Activated CD8-positive, alpha-beta T cell treated with anti-CD3 and anti-CD28 coated beads for 36 hours (primary cell): ENCODE data around the gene FBXL17. TPM values are rescaled to one million over a fixed set of nuclear protein-coding genes. Genes with fewer than 3 reads are reported as not detected.

ENCODE experiments used
- ATAC-seq: fragments of 200-7000 bp; cut with Tn5 transposase; one replicate; pipeline ENCODE4 v1.10.0; 2021; ENCODE audit warnings: mild to moderate bottlenecking, moderate library complexity
- CTCF ChIA-PET: fragments of 350-600 bp; sonication (Branson Sonifier 250); formaldehyde crosslinking; loops from one replicate; lab custom pipeline; 2021; ENCODE audit warnings: antibody characterized with exemption; lab: Charles Lee
- POLR2A ChIA-PET: fragments of 350-600 bp; sonication (Branson Sonifier 250); formaldehyde crosslinking; loops from one replicate; lab custom pipeline; 2021; ENCODE audit warnings: antibody characterized with exemption; lab: Charles Lee
- DNase-seq: peaks from one replicate; pipeline ENCODE4 v3.0.0-alpha.2; 2020
- H3K27ac Mint-ChIP-seq: one replicate; pipeline ENCODE4 v1.8.0; 2021; ENCODE audit warnings: mild to moderate bottlenecking, mixed read lengths
- H3K27me3 Mint-ChIP-seq: one replicate; pipeline ENCODE4 v1.8.0; 2021; ENCODE audit warnings: mixed read lengths
- H3K36me3 Mint-ChIP-seq: one replicate; pipeline ENCODE4 v1.8.0; 2021; ENCODE audit warnings: low read depth, mixed read lengths
- H3K4me1 Mint-ChIP-seq: one replicate; pipeline ENCODE4 v1.8.0; 2021; ENCODE audit warnings: low read depth, mixed read lengths
- H3K4me3 Mint-ChIP-seq: one replicate; pipeline ENCODE4 v1.8.0; 2021; ENCODE audit warnings: mild to moderate bottlenecking, moderate library complexity, mixed read lengths
- H3K9me3 Mint-ChIP-seq: one replicate; pipeline ENCODE4 v1.8.0; 2021; ENCODE audit warnings: mixed read lengths
- intact Hi-C: fragments of 100-400 bp; cut with micrococcal nuclease; formaldehyde crosslinking; loops from one replicate; pipeline ENCODE4 v1.10.0; 2022
- total RNA-seq, 2 experiments: library from RNA; stranded (reverse); gene quantifications; one replicate each; pipeline ENCODE4 v1.2.3, GENCODE V29; 2021
- TF ChIP-seq, protein P1 (sequence below): fragments of 200-600 bp; IDR thresholded peaks from one replicate; pipeline ENCODE4 v1.8.0; 2022; ENCODE audit warnings: antibody characterized with exemption, mild to moderate bottlenecking

The FBXL17 gene
- total RNA-seq, 2 experiments from 2014 or later: 3.0 to 5.3 TPM

GRCh38 chr5:107957051-107957450 is 424.8 kb downstream of the FBXL17 start:
- ChIA-PET POLR2A (no interaction called here), CTCF (no interaction called here)
- Mint-ChIP-seq H3K9me3 (peaks cover 2% of the 10 kb centered on the region), H3K27me3 (no peaks in the 10 kb centered on the region), H3K4me3 (no peak overlapping the region), H3K4me1 (peaks cover 28% of the 10 kb centered on the region), H3K36me3 (peaks cover 3% of the 10 kb centered on the region), H3K27ac (no peak overlapping the region)
- TF ChIP-seq, protein P1, sequence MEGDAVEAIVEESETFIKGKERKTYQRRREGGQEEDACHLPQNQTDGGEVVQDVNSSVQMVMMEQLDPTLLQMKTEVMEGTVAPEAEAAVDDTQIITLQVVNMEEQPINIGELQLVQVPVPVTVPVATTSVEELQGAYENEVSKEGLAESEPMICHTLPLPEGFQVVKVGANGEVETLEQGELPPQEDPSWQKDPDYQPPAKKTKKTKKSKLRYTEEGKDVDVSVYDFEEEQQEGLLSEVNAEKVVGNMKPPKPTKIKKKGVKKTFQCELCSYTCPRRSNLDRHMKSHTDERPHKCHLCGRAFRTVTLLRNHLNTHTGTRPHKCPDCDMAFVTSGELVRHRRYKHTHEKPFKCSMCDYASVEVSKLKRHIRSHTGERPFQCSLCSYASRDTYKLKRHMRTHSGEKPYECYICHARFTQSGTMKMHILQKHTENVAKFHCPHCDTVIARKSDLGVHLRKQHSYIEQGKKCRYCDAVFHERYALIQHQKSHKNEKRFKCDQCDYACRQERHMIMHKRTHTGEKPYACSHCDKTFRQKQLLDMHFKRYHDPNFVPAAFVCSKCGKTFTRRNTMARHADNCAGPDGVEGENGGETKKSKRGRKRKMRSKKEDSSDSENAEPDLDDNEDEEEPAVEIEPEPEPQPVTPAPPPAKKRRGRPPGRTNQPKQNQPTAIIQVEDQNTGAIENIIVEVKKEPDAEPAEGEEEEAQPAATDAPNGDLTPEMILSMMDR: no peak
- no peak for DNase-seq
- ATAC-seq: no peak
- intact Hi-C loops: no loop called here

DNA sequence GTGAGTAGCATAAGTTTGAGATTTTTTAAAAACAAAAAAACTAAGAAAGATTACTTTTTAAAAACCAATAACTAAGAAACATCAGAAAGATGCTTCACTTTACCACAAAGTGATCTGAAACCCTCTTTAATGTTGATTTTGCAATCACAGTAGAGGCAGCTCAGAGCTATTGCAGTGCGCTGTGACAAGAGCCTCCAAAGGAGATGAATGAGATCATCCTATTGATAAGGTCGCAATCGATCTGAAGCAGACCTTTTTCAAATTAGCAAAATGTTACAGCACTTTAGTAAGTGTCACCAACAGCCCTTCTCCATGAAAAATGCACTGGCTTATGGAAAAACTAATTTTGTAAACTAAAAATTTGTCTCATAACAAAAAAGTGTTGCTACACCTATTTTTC is 426.6 kb downstream of the FBXL17 start:
- POLR2A ChIA-PET: no interaction called here
- H3K9me3 Mint-ChIP-seq: peaks cover 2% of the 10 kb centered on the region
- no peak for ATAC-seq
- H3K27me3 Mint-ChIP-seq: no peaks in the 10 kb centered on the region
- no peak overlapping the region for H3K4me3 Mint-ChIP-seq
- no peak for DNase-seq
- H3K36me3 Mint-ChIP-seq: peaks cover 3% of the 10 kb centered on the region
- peaks cover 33% of the 10 kb centered on the region for H3K4me1 Mint-ChIP-seq
- intact Hi-C loops: no loop called here
- CTCF ChIA-PET: no interaction called here
- TF ChIP-seq, protein P1: no peak
- H3K27ac Mint-ChIP-seq: no peak overlapping the region

DNA sequence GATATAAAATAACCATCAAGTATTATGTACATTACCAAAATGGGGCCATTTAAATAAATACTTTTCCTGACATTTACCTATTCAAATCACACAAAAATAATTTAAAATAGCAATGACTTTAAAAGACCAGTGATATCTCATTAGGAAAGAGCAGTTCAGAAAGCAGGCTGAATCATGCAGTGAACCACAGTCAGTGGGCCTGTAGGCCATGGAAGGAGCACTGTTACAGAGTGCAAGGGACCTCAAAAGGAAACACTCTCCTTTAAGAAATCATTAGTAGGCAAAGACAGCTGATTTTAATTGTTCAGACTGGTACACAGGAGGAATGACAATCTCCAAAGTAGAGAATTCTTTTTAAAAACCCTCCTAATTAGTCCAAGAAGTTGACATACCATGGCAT is 427.6 kb downstream of the FBXL17 start:
- no peaks in the 10 kb centered on the region for H3K27me3 Mint-ChIP-seq
- H3K4me1 Mint-ChIP-seq: peaks cover 32% of the 10 kb centered on the region
- H3K4me3 Mint-ChIP-seq: no peak overlapping the region
- DNase-seq (no peak), ATAC-seq (no peak)
- H3K9me3 Mint-ChIP-seq: peaks cover 2% of the 10 kb centered on the region
- intact Hi-C loops: no loop called here
- H3K36me3 Mint-ChIP-seq: peaks cover 3% of the 10 kb centered on the region
- TF ChIP-seq, protein P1: no peak
- no peak overlapping the region for H3K27ac Mint-ChIP-seq
- CTCF ChIA-PET: no interaction called here
- POLR2A ChIA-PET: no interaction called here

GRCh38 chr5:107952450-107952849 is 429.4 kb downstream of the FBXL17 start:
- peaks cover 22% of the 10 kb centered on the region for H3K4me1 Mint-ChIP-seq
- no peaks in the 10 kb centered on the region for H3K9me3 Mint-ChIP-seq
- no peak for DNase-seq
- H3K4me3 Mint-ChIP-seq: no peak overlapping the region
- TF ChIP-seq, protein P1: no peak
- POLR2A ChIA-PET: no interaction called here
- no peaks in the 10 kb centered on the region for H3K36me3 Mint-ChIP-seq
- H3K27me3 Mint-ChIP-seq: no peaks in the 10 kb centered on the region
- no peak for ATAC-seq
- intact Hi-C loops: no loop called here
- H3K27ac Mint-ChIP-seq: no peak overlapping the region
- CTCF ChIA-PET: interaction anchor here (1.0 to 1.3 kb wide), 2 partner anchors 34 to 62 kb away, joined by 3 read pairs; no protein-coding TSS in a partner anchor

DNA sequence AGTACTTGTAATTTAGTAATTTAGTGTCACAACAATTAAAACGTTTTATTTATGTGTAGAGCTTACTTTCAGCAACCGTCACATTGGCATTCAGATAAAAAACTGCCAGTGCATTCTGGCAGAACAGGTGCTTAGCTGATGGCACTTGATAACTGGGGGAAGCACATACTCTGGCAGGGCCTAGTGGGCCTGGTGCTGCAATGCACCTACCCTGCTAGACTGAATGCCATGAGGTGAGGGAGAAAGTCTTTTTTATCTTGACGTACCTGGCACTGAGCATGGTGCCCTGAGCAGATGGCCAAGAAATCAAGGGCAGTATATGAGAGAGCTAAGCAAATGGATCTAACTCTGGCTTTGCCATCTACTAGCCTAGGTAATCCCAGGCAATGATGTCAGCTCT is 430.6 kb downstream of the FBXL17 start:
- TF ChIP-seq, protein P1: no peak
- Mint-ChIP-seq H3K4me3 (no peak overlapping the region), H3K27me3 (no peaks in the 10 kb centered on the region), H3K36me3 (no peaks in the 10 kb centered on the region), H3K9me3 (no peaks in the 10 kb centered on the region), H3K4me1 (peaks cover 22% of the 10 kb centered on the region), H3K27ac (no peak overlapping the region)
- intact Hi-C loops: no loop called here
- ChIA-PET CTCF (interaction anchor here (1.3 kb wide), 1 partner anchor 33 kb away, joined by 3 read pairs; no protein-coding TSS in a partner anchor), POLR2A (interaction anchor here (0.9 kb wide), 1 partner anchor 30 kb away, joined by 3 read pairs; no protein-coding TSS in a partner anchor)
- no peak for ATAC-seq
- no peak for DNase-seq
